ENCODE results near the gene WDR33. TPM values are rescaled to one million over a fixed set of nuclear protein-coding genes. Genes with fewer than 3 reads are reported as not detected.
A peak's percentile ranks its signal among the peaks of the same experiment; 100 is the strongest.
"Not testable (repeated sequence)": the region's sequence is repeated elsewhere in the genome, so short reads cannot be mapped to it uniquely, and the experiment has no call there.

WDR33 gene
- total and polyA plus RNA-seq, 5 experiments from 2014 or later, result 26.4 to 92.5 (median 48.1) TPM

DNA sequence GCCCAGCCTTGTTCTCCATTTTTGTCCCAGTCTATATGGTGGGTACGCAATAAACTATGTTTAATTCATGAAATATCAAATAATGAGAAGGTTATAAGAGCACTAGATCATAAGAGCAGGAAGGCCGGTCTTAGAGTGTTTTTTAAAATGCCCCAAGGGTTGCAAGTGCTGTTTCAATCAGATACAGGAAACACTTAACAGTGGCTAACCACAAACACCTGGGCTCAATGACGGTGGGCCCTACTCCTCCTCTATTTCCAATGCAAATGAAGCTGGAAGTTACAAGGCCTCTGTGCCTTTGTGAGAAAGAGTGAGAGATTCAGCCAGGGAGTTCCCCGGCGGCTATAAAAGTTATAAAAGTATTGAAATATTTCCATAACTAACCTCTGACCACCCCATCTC, 18.9 kb upstream of the WDR33 start:
- Mint-ChIP-seq H3K9me3 (peaks cover 0 to 21% (median 4%) of the 10 kb centered on the region in 9 donors), H3K4me3 (peak overlapping the region in 7 of 10 donors; percentile 42 to 78 (median 54)), H3K4me1 (peaks cover 10 to 28% (median 20%) of the 10 kb centered on the region in 4 donors), H3K36me3 (peaks cover 0 to 2% (median 0%) of the 10 kb centered on the region in 3 donors), H3K27ac (peak overlapping the region; percentile 30 to 95 (median 84)), H3K27me3 (no peaks in the 10 kb centered on the region)
- peak; percentile 99 for ATAC-seq
- POLR2A ChIA-PET, result interaction anchor here (0.7 to 2.3 kb wide), 4 partner anchors 19 to 152 kb away, joined by 3 to 7 read pairs (median 4); partner anchors contain the start of gene POLR2D
- peak in 9 of 10 donors; percentile 30 to 82 (median 59) for DNase-seq

DNA sequence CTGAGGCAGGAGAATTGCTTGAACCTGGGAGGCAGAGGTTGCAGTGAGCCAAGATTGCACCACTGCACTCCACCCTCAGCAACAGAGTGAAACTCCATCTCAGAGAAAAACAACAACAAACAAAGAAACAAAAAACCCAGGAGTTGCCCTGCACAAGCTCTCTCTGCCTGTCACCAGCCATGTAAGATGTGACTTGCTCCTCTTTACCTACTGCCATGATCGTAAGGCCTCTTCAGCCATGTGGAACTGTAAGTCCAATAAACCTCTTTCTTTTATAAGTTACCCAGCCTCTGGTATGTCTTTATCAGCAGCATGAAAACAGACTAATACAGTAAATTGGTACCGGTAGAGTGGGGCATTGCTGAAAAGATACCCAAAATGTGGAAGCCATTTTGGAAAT, 15.7 kb upstream of the WDR33 start:
- Mint-ChIP-seq H3K4me1 (peaks cover 10 to 28% (median 20%) of the 10 kb centered on the region in 4 donors), H3K9me3 (peaks cover 0 to 21% (median 4%) of the 10 kb centered on the region in 9 donors), H3K27ac (peak overlapping the region in 2 of 10 donors; percentile 38 to 49)
- ATAC-seq, H3K36me3 Mint-ChIP-seq, H3K27me3 Mint-ChIP-seq, POLR2A ChIA-PET, DNase-seq, H3K4me3 Mint-ChIP-seq: not testable (repeated sequence)

DNA sequence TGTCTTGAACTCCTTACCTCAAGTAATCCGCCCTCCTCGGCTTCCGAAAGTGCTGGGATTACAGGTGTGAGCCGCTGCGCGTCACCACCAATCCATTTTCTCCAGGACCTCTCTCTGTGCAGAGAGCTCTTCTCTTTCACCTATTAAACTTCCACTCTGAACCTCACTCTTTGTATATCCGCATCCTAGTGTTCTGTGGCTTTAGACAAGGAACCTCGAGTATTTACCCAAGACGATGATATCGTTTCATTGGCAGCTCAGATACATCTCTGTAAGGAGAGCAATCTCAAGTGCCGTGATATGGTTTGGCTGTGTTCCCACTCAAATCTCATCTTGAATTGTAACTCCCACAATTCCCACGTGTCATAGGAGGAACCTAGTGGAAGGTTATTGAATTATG, 15.1 kb upstream of the WDR33 start:
- POLR2A ChIA-PET, result interaction anchor here (0.8 kb wide), 1 partner anchor 17 kb away, joined by 4 read pairs; no protein-coding TSS in a partner anchor
- ATAC-seq (no peak), DNase-seq (no peak)
- peaks cover 10 to 26% (median 19%) of the 10 kb centered on the region in 4 donors for H3K4me1 Mint-ChIP-seq
- H3K36me3 Mint-ChIP-seq, result peaks cover 0 to 7% (median 0%) of the 10 kb centered on the region in 3 donors
- H3K27me3 Mint-ChIP-seq, result no peaks in the 10 kb centered on the region
- no peak overlapping the region for H3K27ac Mint-ChIP-seq
- H3K9me3 Mint-ChIP-seq, result peaks cover 0 to 26% (median 4%) of the 10 kb centered on the region in 9 donors
- no peak overlapping the region for H3K4me3 Mint-ChIP-seq

DNA sequence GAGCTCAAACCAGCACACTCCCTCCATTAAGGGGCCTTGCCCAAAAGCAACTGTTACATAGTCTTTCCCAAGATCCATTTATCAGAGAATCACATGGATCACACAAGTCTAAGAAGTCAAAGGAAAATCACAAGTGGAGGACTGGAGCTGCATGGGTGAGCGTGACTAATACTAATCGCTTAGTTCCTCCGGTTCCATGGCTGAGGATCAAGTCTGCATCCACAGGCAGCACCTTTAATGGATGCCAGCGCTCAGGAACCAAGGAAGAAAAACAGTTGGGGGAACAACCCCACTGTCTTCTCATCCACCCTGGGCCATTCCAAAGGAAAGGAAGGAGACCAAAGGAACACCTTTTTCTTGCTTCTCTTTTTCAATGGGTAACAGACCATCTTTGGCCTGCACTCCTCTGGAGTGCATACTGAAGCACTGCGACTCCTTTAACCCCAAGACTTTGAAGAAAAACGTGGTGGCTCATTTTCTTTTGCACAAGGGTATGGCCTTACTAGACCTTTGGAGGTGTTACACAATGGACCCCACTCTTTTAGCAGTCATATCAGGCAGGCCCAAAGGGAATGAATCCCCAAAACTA, 9.2 kb upstream of the WDR33 start:
- Mint-ChIP-seq H3K4me1 (no peaks in the 10 kb centered on the region), H3K27me3 (peaks cover 0 to 8% (median 3%) of the 10 kb centered on the region in 5 donors), H3K36me3 (peaks cover 0 to 18% (median 0%) of the 10 kb centered on the region in 3 donors), H3K4me3 (no peak overlapping the region), H3K27ac (no peak overlapping the region), H3K9me3 (peaks cover 0 to 28% (median 7%) of the 10 kb centered on the region in 9 donors)
- ATAC-seq (no peak), DNase-seq (no peak)
- POLR2A ChIA-PET, result no interaction called here

DNA sequence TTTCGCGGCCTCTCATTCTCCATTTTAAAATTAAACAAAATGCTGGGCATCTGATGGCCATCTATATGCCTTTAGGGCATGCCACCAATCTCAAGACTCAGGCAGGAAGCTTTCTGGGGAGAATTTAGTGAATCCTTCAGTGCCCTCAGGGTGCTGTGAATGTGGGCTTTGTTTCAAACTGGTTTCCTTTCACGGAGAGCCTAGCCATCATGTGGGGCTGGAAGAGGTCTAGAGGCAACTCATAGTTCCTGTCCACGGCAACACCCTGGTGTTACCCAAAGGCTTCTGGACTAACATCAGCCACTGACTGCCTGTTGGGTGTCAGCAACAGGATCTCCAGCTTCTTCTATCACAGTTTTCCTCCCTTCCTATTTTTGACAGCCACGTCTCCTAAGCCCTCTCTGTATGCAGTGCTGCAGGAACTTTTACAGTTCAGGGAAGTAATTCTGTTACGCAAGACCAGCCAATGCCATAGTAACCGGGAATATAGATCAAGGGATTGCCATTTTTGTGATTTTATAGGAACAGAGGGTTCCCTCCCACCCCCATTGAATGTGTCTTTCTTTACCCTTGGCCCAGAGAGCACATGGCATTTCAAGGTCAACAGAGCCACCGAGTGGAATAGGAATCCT, 7.9 kb upstream of the WDR33 start:
- Mint-ChIP-seq H3K36me3 (peaks cover 0 to 18% (median 0%) of the 10 kb centered on the region in 3 donors), H3K9me3 (peaks cover 0 to 28% (median 7%) of the 10 kb centered on the region in 9 donors), H3K27ac (no peak overlapping the region), H3K4me3 (no peak overlapping the region), H3K4me1 (no peaks in the 10 kb centered on the region), H3K27me3 (peaks cover 0 to 8% (median 3%) of the 10 kb centered on the region in 5 donors)
- POLR2A ChIA-PET, result no interaction called here
- ATAC-seq, result no peak
- no peak for DNase-seq

DNA sequence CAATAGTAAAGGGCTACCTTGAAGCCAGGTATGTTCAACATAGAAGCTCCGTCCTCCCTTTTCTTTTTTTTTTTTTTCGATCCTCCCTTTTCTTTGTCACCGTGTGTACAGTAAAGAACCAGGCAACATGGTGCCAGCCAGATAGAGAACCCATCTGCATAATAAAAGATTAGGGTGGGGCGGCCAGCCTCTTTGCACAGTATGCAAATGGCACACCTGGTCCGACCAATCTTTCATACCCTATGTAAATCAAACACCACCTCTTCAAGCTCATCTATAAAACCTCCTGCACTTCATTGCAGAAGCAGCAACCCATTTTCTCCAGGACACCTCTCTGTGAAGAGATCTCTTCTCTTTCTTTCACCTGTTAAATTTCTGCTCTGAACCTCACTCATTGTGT, 7.3 kb upstream of the WDR33 start:
- Mint-ChIP-seq H3K36me3 (peaks cover 0 to 18% (median 0%) of the 10 kb centered on the region in 3 donors), H3K27ac (no peak overlapping the region), H3K4me3 (no peak overlapping the region), H3K27me3 (peaks cover 0 to 8% (median 3%) of the 10 kb centered on the region in 5 donors), H3K9me3 (peaks cover 0 to 28% (median 7%) of the 10 kb centered on the region in 9 donors), H3K4me1 (no peaks in the 10 kb centered on the region)
- POLR2A ChIA-PET, result no interaction called here
- DNase-seq (no peak), ATAC-seq (no peak)

DNA sequence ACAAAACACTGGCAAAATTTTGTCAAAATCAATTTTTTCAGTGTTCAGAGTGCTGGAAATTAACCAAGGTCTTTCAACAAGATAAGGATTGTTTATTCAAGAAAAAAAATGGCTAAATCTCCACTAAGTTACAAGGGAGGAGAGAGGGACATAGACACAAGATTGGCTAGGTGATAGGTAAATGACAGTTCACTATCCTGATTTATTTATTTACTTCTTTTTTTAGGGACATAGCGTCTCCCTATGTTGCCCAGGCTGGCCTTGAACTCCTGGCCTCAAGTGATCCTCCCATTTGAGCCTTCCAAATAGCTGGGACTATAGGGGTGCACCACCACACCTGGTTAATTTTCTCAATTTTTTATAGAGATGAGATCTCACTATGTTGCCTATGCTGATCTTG, 3.7 kb upstream of the WDR33 start:
- no peak for ATAC-seq
- H3K9me3 Mint-ChIP-seq, result peaks cover 0 to 11% (median 3%) of the 10 kb centered on the region in 9 donors
- peaks cover 16 to 26% (median 22%) of the 10 kb centered on the region in 4 donors for H3K4me1 Mint-ChIP-seq
- H3K27me3 Mint-ChIP-seq, result peaks cover 0 to 8% (median 3%) of the 10 kb centered on the region in 5 donors
- POLR2A ChIA-PET, result no interaction called here
- no peak for DNase-seq
- no peak overlapping the region for H3K27ac Mint-ChIP-seq
- no peak overlapping the region for H3K4me3 Mint-ChIP-seq
- peaks cover 2 to 11% (median 9%) of the 10 kb centered on the region in 3 donors for H3K36me3 Mint-ChIP-seq

DNA sequence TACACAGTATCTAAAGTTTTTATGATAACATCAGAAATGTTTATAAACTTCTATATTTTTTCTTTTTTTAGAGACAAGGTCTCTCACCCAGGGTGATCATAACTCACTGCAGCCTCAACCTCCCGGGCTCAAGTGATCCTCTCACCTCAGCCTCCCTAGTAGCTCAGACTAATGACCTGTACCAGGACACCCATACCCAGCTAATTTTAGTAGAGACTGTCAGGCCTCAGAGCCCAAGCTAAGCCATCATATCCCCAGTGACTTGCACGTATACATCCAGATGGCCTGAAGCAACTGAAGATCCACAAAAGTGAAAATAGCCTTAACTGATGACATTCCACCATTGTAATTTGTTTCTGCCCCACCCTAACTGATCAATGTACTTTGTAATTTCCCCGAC, 1.5 kb upstream of the WDR33 start:
- not testable (repeated sequence) for ATAC-seq, DNase-seq, H3K27me3 Mint-ChIP-seq, H3K9me3 Mint-ChIP-seq, H3K36me3 Mint-ChIP-seq
- POLR2A ChIA-PET, result interaction anchor here (1.0 kb wide), 1 partner anchor 20 kb away, joined by 3 read pairs; no protein-coding TSS in a partner anchor
- Mint-ChIP-seq H3K27ac (peak overlapping the region in 8 of 10 donors; percentile 12 to 100 (median 86)), H3K4me1 (peaks cover 22 to 44% (median 39%) of the 10 kb centered on the region in 4 donors), H3K4me3 (peak overlapping the region in 9 of 10 donors; percentile 51 to 100 (median 97))

DNA sequence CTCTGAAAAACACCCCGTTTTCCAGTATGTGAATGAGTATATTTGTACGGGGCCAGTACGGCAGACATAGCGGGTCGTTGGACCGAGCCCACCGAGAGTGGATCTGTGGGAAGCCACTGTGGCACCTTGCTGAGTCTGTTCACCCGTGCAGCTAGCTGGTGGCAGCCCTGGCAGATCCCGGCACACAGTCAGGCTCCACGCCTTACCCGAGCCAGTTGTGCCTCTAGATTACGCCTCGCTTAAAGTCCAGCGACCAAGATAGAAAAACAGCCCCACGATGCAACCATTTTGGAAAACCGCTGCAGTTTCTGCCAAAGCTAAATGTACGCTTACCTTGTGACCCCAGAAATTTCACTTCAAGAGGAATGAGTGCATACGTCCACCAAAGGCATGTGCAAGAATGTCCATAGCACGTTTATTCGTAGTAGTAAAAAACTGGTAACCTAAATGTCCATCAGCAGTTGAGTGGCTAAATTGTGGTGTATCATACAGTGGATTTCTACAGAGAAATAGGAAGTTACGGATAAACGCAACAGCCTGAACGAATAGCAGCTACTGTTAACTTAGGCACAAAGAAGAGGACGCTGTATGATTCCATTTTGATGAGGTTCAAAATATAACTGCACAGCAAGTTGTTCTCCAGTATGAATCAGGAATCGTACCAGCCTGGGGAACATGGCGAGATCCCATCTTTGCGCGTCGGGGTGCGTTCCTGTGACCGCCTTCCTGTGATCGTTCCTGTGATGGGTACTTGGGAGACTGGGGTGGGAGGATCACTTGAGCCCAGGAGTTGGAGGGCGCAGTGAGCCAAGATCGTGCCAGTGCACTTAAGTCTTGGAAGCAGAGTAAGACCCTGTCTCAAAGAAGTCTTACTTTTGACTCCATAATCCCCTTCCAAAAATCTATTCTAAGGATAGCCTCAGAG, 688 bp upstream of the WDR33 start:
- Mint-ChIP-seq H3K27me3 (no peaks in the 10 kb centered on the region), H3K27ac (peak overlapping the region; percentile 98 to 100 (median 99)), H3K4me1 (peaks cover 26 to 52% (median 46%) of the 10 kb centered on the region in 4 donors), H3K36me3 (peaks cover 6 to 9% (median 7%) of the 10 kb centered on the region in 3 donors), H3K4me3 (peak overlapping the region; percentile 90 to 100 (median 98)), H3K9me3 (no peaks in the 10 kb centered on the region)
- POLR2A ChIA-PET, result interaction anchor here (0.6 to 2.0 kb wide), 10 partner anchors 11 to 365 kb away, joined by 3 to 8 read pairs (median 5); partner anchors contain the start of genes POLR2D and SFT2D3
- ATAC-seq (peak in 1 of 2 donors; percentile 54), DNase-seq (peak in 1 of 10 donors; percentile 64)

DNA sequence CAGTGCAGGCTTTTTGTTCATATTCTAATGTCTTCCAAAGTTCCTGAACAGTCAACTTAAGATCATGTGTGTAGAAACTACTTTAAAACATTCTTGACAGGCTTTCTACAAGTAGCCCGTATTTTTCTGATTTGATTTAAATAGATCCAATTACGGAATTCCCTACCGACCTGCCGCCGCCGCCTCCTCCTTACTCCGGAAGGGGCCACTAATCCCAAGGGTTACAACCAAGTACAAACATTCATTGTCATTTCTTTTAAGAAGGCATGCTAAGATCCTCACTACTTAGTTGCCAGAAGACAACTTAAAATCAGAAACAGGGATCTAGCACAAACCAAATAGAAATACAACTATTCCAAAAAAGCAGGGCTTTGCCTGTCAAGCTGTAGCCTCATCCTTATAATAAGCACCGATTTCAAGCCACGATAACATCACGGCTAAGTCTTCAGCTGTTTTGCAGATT, 784 bp downstream of the WDR33 start:
- Mint-ChIP-seq H3K36me3 (peaks cover 6 to 17% (median 9%) of the 10 kb centered on the region in 3 donors), H3K4me1 (peaks cover 33 to 65% (median 58%) of the 10 kb centered on the region in 4 donors)
- POLR2A ChIA-PET, result interaction anchor here (1.3 to 2.0 kb wide), 3 partner anchors 47 to 109 kb away, joined by 6 to 8 read pairs (median 6); partner anchors contain the start of genes POLR2D and SFT2D3

DNA sequence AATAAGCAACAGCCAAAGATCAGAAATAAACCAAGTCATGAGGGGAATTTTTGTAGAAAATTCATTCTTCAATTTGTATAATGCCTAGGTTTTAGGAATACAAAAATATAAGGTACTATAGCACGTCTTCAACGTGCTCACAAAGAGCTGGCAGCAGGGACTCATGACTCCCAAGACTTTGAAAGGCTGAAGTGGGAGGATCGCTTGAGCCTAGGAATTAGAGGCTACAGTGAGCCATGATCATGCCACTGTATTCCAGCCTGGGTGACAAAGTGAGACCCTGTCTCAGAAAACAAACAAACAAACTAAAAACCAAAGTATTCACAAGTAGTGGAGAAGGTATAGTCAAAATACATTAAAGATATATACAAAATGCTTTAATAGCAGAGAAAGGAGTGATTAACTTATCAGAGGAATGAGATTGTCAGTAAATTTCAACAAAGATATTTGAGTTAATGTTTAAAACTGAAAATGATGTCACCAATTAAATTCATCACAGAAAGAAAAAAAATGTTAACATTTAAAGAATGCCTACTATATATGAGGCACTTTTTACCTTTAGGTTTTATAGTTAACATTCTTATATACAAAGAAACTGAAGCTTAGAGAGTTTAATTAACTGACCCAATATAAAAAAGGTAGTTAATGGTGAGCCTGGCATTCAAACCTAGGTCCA, 3.2 kb downstream of the WDR33 start:
- Mint-ChIP-seq H3K27me3 (no peaks in the 10 kb centered on the region), H3K4me1 (peaks cover 36 to 86% (median 73%) of the 10 kb centered on the region in 4 donors), H3K27ac (peak overlapping the region in 7 of 10 donors; percentile 16 to 82 (median 64)), H3K4me3 (peak overlapping the region; percentile 17 to 97 (median 72)), H3K36me3 (peaks cover 8 to 31% (median 9%) of the 10 kb centered on the region in 3 donors), H3K9me3 (no peaks in the 10 kb centered on the region)
- ATAC-seq (no peak), DNase-seq (no peak)
- POLR2A ChIA-PET, result no interaction called here

More for the DNA sequence above, 784 bp downstream of the WDR33 start:
- no peaks in the 10 kb centered on the region for H3K9me3 Mint-ChIP-seq
- DNase-seq, result no peak
- H3K4me3 Mint-ChIP-seq, result peak overlapping the region; percentile 90 to 100 (median 98)
- H3K27me3 Mint-ChIP-seq, result no peaks in the 10 kb centered on the region
- no peak for ATAC-seq
- H3K27ac Mint-ChIP-seq, result peak overlapping the region; percentile 98 to 100 (median 99)

Measured in naive thymus-derived CD8-positive, alpha-beta T cell (primary cell).